ENCODE results near the gene TRAPPC12.

The TRAPPC12 gene

GRCh38 chr2:3443083-3443482, 63.6 kb downstream of the TRAPPC12 start:
- ATAC-seq = no peak
- TF ChIP-seq ZNF8 (CRISPR knock-in tag; IDR thresholded peaks at IDR 0.05) = no peak
- TF ChIP-seq ZNF565 (CRISPR knock-in tag; conservative IDR thresholded peaks at IDR 0.05; ENCODE audit: low read depth) = no peak
- no peak for TF ChIP-seq BACH2 (CRISPR knock-in tag; IDR thresholded peaks at IDR 0.05; ENCODE audit: borderline replicate concordance)
- TF ChIP-seq PPARA (CRISPR knock-in tag; IDR thresholded peaks at IDR 0.05; ENCODE audit: borderline replicate concordance) = no peak
- TF ChIP-seq TSHZ2 (CRISPR knock-in tag; IDR thresholded peaks at IDR 0.05) = no peak
- no peak for TF ChIP-seq ESRRG (CRISPR knock-in tag; IDR thresholded peaks at IDR 0.05)
- no peak for TF ChIP-seq PATZ1 (CRISPR knock-in tag; IDR thresholded peaks at IDR 0.05; ENCODE audit: borderline replicate concordance)
- TF ChIP-seq TOX (CRISPR knock-in tag; IDR thresholded peaks at IDR 0.05; ENCODE audit: borderline replicate concordance) = no peak
- no peak for TF ChIP-seq ZNF70 (CRISPR knock-in tag; IDR thresholded peaks at IDR 0.05)
- TF ChIP-seq ISL1 (CRISPR knock-in tag; IDR thresholded peaks at IDR 0.05) = no peak
- no peak for TF ChIP-seq CSRNP3 (CRISPR knock-in tag; IDR thresholded peaks at IDR 0.05)

GRCh38 chr2:3443506-3444084, 64.1 kb downstream of the TRAPPC12 start:
- peak; percentile 36; the same call in 2 of the 3 replicates for ATAC-seq
- TF ChIP-seq POU6F1 (CRISPR knock-in tag; IDR thresholded peaks at IDR 0.05; ENCODE audit: borderline replicate concordance, low read depth) (no peak), PATZ1 (CRISPR knock-in tag; IDR thresholded peaks at IDR 0.05; ENCODE audit: borderline replicate concordance) (no peak), ZNF70 (CRISPR knock-in tag; IDR thresholded peaks at IDR 0.05) (no peak), OSR1 (CRISPR knock-in tag; IDR thresholded peaks at IDR 0.05) (no peak), TSHZ2 (CRISPR knock-in tag; IDR thresholded peaks at IDR 0.05) (no peak)

GRCh38 chr2:3445891-3446290, 66.4 kb downstream of the TRAPPC12 start:
- no peak for ATAC-seq
- TF ChIP-seq ZNF565 (CRISPR knock-in tag; conservative IDR thresholded peaks at IDR 0.05; ENCODE audit: low read depth) (no peak), TOX (CRISPR knock-in tag; IDR thresholded peaks at IDR 0.05; ENCODE audit: borderline replicate concordance) (no peak), ZC3H10 (CRISPR knock-in tag; IDR thresholded peaks at IDR 0.05) (no peak), ZFP3 (CRISPR knock-in tag; IDR thresholded peaks at IDR 0.05) (no peak)

Measured in SK-N-SH treated with all-trans-retinoic acid at 6 μM for 48 hours (cell line).